Stimulated activated naive CD8-positive, alpha-beta T cell treated with anti-CD3 and anti-CD28 coated beads, Interleukin-15, Interleukin-2, amounts not matched to agents 100 U/mL and 50 U/mL, for 24 hours (primary cell): ENCODE measurements around the gene PIGT.

Source experiments
- ATAC-seq: fragments of 150-1000 bp; cut with Tn5 transposase; one replicate; pipeline ENCODE4 v1.10.0; 2021
- DNase-seq: peaks from one replicate; pipeline ENCODE4 v3.0.0; 2021

PIGT gene

GRCh38 chr20:45400346-45401031, 15.5 kb upstream of the PIGT start:
- ATAC-seq, result no peak
- DNase-seq, result no peak

- ATAC-seq, result no peak
- no peak for DNase-seq
Measured at GRCh38 chr20:45402946-45403345, 13.0 kb upstream of the PIGT start.

- DNase-seq, result no peak
- no peak for ATAC-seq
Measured at GRCh38 chr20:45404438-45404837, 11.5 kb upstream of the PIGT start.

GRCh38 chr20:45405571-45406259, 10.2 kb upstream of the PIGT start:
- DNase-seq (peak; percentile 19), ATAC-seq (peak; percentile 42)

GRCh38 chr20:45406260-45407066, 9.5 kb upstream of the PIGT start:
- ATAC-seq (peak; percentile 55), DNase-seq (peak; percentile 70)

GRCh38 chr20:45407067-45407745, 8.7 kb upstream of the PIGT start:
- DNase-seq (no peak), ATAC-seq (no peak)

GRCh38 chr20:45407783-45408645, 7.9 kb upstream of the PIGT start, which contains the start of gene DBNDD2:
DBNDD2 (plus strand) TSS chr20:45408289; CDS start chr20:45408468, 179 bp downstream.
- ATAC-seq, result no peak
- peak; percentile 30 for DNase-seq

GRCh38 chr20:45408646-45409213, 7.2 kb upstream of the PIGT start:
- ATAC-seq, result no peak
- no peak for DNase-seq

- DNase-seq (no peak), ATAC-seq (no peak)
Measured at GRCh38 chr20:45409521-45410272, 6.2 kb upstream of the PIGT start.

GRCh38 chr20:45410887-45411286, 5.1 kb upstream of the PIGT start:
- DNase-seq (no peak), ATAC-seq (no peak)

GRCh38 chr20:45412653-45413052, 3.3 kb upstream of the PIGT start:
- DNase-seq, result no peak
- ATAC-seq, result no peak

- DNase-seq (no peak), ATAC-seq (no peak)
Measured at GRCh38 chr20:45413479-45413878, 2.5 kb upstream of the PIGT start.

- no peak for DNase-seq
- ATAC-seq, result no peak
Measured at GRCh38 chr20:45416917-45417316, 976 bp downstream of the PIGT start.

- peak; percentile 77 for ATAC-seq
- peak; percentile 22 for DNase-seq
Measured at GRCh38 chr20:45419188-45420091, 3.5 kb downstream of the PIGT start.

GRCh38 chr20:45420125-45420524, 4.2 kb downstream of the PIGT start:
- no peak for DNase-seq
- no peak for ATAC-seq

- no peak for DNase-seq
Measured at GRCh38 chr20:45423700-45424099, 7.8 kb downstream of the PIGT start.

GRCh38 chr20:45425561-45425960, 9.6 kb downstream of the PIGT start:
- no peak for DNase-seq
- ATAC-seq, result no peak

More at GRCh38 chr20:45423700-45424099, 7.8 kb downstream of the PIGT start:
- ATAC-seq, result no peak

GRCh38 chr20:45426320-45427016, 10.5 kb downstream of the PIGT start:
- DNase-seq (no peak), ATAC-seq (no peak)
